GM19463 (cell line): Measurements from ENCODE around the gene NTRK3.

Experiments
- ATAC-seq: cut with Tn5 transposase; IDR thresholded peaks from one replicate; pipeline ENCODE4 v1.9.1; 2021; ENCODE audit warnings: mild to moderate bottlenecking, moderate library complexity; ENCODE audit not compliant: unreplicated experiment

NTRK3 gene

DNA sequence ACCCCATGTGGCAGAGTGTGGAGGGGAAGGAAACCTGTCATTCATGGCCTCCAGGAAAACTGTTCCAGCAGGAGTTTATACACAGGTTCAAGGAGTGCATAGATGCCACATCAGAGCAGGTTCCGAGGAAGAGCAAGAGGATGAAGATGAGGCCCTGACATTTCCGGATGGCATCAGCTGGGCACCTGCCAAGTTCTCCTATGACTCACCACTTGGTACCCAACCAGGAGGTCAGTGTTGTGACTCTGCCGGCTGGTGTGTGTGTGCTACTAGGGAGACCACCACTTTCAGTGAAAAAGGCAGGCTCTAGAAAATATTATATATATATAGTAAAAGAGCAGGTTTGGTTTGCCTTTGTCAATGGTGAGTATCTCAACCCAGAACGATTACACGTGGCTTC is 69.3 kb downstream of the NTRK3 start:
- ATAC-seq: no peak

DNA sequence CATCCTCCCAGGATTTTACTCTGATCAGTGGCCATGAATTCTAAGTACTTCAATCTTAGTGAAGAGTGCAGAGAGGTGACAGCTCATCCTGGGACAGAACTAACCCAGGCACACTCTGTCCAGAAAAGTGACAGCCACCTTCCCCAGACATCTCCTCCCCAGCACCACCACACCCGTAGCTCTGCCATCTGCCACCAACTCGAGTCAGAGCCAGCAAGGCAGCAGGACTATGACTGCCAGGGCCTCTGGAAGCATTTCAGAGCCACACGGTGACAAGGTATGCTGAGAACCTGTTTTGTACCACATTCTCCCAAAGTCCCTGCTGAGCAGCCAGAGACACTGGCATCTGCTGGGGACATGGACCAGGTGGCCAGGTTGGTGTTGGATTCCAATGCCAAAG is 71.0 kb downstream of the NTRK3 start:
- no peak for ATAC-seq

DNA sequence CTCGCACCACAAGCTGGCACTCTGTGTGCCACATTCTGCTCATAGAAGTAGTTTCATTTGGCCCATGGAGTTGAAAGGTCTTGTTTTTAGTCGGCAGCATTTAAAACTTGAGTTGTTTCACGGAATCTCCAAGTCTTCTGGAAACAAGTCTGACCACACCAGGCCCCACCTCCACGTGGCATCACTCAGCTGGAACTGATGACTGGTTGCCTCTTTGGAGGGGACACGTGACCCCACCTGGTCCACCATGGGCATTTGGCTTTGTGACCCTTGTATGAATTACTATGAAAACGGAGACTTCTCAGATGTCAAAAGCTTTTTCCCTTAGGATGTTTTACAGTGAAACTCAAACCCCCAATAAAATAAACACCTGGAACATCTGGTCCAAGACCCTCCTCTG is 74.9 kb downstream of the NTRK3 start:
- ATAC-seq: no peak

DNA sequence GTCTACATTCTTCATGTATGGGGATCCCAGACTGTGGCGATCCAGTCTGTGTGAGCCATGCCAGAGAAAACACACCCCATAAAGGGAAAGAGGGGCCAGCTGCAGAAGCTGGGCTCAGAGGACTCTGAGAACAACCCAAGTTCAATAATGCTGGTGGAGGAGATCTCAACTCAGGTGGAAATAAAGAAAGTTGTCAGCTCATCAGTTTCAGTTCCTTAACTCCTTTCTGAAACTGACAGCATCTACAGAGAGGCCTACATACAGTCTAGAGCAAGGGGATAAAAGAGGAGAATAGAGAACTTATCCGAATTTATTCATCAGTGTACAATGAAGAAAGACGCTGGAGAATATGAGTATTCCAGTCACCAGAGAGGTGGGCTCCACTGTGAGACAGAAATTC is 77.0 kb downstream of the NTRK3 start:
- ATAC-seq: peak; percentile 88

DNA sequence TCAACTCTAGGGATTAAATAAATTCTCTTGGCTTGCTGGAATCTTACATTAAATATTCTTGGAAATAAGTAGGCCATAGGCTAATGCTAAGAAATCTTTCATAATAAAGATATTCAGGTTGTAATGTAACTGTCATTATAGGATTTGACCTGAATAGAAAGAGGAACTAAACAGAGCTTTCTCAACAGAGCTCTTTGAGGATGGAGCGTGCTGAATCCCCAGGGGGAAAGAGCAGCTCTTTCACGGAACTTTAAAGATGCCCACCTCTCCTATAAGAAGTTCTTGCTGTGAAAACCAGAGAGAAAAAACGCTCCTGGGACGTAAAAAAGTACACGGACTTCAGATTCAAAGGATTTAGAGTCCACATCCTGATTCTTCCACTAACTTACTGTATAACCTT is 77.9 kb downstream of the NTRK3 start:
- ATAC-seq: no peak

DNA sequence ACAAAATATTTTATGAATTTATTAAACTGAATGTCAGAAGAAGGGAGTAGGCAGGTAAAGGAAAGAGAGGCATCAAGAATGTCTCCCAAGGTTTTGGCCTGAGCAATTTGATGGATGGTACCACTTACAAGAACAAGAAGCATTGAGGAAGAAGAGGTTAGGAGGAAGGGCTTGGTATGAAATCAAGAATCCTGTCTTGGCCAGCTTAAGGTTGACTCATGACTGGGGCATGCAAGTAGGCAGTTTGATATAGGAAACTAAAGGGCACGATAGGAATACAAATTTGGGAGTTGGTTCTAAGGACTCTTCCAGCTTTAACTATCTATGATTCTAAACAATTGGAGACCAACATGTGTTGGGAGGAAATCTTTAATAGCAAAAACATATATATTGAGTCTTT is 79.1 kb downstream of the NTRK3 start:
- no peak for ATAC-seq

DNA sequence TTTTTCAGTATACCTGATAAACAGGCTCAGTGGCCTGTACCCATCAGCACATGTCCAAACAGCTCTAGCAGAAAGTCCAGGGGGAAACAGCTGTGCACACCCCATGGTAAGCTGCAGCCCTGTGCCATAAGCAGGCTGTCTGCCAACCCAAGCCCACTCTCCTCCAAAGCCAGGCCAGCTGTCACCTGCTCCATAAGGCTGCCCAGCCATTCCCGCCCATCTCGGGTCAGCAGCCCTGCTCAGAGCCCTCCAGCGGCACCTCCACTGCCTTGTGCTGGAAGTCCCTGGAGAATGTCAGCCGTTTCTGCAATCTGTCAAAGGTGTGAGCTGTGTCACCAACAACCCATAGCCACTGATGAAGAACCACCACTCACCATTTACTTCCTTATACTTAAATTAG is 82.0 kb downstream of the NTRK3 start:
- ATAC-seq: no peak

DNA sequence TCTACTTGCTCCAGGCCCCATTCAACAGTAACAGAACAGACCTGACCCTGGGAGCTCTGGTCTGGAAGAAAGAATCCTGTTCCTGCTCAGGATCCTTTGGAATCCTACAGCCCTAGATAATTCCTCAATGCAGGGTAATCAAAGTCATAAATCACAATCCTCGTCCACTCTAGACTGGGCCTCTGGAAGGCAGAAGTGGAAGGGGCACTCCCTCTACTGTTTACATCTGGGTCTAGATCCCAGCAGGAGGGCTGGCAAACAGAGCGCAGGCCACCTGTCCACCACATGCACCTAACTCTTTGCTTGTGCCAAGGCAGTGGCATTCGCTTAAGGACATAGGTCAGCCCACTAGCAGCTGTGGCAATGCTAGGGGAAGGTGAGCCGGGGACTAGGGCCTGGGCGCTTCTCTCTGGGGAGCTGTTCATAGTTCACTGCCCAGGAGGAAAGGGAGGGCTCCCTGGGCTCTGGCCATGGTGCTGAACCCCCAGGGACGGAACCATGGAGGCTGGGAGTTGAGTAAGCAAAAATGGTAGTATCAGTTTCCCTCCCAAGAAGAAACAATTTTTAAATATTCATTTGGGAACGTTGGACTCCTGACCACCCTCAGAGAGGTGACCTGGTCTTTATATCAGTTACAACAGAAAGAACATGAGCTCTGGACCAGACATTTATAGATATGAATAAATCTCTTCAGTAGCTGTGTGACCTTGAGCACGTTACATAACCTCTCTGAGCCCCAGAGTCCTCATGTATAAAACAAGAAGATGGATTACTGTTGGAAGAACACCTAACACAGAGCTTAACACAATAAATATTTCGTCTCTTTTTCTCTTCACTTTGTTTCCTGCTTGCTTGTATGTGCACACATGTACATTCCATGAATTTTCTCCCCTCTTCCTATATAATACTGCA is 90.2 kb downstream of the NTRK3 start:
- ATAC-seq: no peak

DNA sequence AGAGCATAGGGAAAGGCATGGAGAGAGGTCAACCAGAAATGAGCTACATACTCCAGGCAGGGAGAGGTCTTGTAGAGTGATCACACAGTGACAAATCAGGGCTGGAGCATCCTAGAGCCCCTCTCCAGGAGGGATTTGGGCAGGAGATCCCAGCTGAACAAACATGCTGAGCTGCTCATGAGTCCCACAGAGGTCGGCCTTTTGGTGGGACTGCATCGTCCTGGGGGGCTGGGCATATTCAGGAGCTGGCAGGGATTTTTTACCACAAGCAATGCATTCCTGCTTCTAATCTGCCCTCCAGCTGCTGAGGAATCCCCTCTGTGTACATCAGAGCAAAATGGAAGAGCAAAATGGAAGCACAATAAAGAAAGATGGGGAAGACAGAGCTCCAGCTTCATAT is 94.9 kb downstream of the NTRK3 start:
- no peak for ATAC-seq

DNA sequence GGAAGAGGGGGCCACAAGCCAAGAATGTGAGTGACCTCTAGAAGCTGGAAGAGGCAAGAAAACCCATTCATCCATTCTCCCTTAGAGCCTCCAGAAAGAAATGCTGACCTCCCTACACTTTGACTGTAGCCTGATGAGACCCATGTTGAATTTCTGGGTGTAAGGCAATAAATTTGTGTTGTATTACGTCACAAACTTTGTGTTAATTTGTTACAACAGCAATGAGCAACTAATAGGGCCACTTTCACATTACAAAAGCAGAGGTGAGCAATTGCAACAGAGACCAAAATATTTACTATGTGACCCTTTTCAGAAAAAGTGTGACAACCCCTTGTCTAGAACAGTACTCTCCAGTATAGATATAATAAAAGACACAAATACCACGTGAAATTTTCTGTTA is 101.2 kb downstream of the NTRK3 start:
- no peak for ATAC-seq

DNA sequence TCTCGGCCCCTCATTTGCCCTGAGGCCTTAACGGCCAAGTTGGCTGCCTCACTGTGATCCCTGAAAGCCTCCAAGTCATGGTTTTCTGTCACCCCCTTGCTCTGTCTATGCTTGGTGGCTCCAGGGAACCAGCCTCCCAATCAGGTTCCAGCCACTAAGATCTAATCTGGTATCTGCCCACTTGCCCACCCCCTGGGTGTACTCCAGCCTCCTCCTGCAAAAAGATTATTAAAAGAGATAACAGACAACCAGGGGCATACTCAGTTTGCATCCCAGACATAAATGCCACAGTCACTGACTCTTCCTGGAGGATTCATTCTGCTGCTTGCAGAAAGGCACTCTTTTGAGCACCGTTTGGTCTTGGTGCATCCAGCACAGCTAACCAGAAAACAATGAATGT is 103.9 kb downstream of the NTRK3 start:
- no peak for ATAC-seq

DNA sequence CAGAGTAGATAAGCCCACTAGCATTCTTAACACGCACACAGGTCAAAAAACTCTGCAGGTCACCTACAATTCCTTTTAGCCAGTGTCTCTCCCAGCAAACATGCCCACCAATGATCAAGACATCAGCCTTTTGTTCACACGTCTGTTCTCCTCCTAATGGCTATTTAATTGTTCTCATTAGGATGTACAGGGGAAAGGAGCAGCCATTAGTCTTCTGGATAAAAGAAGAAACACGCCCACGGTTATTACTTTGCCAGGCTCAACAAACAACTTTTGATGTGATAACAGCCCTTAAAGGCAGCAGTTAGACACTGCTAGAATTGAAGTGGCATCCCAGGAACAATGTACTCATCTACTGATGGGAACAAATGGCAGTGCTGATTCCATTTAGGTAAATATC is 108.8 kb downstream of the NTRK3 start:
- ATAC-seq: no peak

DNA sequence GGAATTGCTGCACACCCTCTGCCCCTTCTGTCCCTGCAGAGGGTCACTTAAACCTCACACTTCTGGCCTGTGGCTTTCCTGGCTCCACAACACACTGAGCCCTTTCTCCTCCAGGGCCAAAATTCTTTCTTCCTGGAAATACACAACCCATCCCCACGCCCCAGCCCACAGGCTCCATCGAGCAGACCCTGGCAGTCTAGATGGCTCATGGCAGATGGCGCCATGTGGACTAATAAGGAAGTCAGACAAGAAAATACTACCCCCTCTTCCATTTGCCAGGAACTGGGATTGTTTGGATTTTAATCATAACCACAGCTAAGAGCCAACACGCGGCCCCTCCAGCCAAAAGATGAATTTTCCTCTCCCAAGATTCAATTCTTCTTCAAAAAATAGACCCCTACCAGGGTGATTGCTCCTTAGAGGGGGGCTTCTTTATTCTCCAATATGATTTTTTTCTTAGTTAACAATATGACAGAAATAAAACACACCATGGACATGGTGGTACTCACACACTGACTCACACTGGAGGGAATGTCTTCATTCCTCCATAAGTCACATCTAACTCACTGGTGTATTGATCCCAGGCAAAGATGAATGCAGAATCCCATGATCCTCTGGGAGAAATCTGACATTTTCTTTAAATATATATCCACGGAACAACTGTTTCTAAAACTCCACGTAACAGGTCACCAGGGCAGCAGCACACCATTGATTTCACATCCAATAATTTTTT is 111.5 kb downstream of the NTRK3 start:
- no peak for ATAC-seq

DNA sequence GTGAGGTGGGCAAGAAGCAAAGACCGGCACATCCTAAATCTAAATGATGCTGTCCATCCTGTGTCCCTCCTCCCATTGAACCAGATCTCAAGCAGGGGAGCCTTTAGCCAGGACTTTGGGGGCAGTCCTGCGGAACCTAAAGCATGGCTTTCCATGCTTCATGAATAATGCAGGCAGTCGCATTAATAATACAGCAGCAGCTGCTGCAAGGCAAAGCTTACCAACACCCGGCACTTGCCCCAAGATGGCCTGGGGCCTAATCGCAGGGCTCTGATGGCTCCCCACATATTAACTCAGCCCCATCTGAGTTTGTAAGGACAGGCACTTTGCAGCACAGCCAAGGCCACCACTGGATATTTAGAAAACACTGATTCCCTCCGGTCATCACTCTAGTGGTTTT is 114.4 kb downstream of the NTRK3 start:
- ATAC-seq: no peak

DNA sequence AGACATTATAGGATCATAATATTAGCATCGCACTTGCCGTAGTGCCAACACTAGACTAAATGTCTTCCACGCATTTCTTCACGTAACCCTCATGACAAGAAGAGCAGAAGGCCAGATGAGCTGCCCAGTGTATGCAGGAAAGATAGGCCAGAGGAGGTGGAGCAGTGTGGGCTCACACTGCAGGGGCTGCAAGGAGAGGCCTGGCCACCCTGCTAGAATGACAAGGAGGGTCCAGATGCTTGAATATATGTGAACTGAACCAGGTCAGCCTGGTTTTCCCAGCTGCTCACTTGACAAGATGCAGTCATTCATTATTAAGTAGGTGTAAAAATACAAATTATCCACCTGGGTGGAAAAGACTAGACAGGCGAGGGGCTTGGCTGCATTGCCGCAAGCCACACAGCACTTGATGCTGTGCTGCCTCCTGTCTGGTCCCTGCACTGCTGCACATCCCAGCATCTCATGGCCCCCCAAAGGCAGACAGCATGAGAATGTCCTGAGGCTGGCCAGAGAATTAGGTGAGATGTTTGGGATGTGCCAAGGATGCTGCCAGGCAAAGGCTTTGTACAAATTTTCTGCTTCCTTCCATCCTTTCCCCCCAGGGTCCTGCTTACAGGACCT is 115.2 kb downstream of the NTRK3 start:
- no peak for ATAC-seq

DNA sequence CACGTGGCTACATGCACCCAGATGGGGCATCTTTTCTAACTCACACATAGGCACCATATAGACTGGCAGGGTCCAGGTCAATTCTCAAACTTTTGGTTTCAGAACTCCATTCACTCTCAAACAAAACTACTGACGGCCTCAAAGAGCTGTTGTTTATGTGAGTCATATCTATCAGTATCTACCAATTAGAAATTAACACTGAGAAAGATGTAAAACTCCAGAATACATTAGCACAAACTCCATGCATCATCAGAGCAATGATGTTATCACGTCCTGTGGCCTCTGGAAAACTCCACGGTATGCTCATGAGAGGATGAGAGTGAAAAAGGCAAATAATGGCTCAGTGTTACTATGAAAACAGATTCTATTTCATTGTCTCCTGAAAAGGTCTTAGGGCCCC is 116.1 kb downstream of the NTRK3 start:
- no peak for ATAC-seq

DNA sequence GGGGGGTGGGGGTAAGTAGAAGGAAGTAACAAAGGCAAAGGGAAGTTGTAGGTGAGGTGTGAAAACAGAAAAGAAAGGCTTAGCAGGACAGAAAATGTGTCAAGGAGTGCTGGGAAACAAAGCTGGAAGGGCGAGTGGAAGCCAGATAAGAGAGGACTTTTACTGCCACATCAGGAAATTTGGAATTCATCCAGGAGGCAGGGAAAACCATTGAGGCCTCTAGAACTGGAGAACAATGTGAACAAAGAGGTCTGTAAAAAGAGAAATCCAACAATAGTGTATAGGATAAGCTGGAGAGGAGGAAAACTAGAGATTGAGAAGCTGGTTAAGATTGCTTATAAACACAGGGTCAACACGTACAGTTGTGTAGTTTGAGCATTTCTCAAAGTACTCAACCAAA is 116.6 kb downstream of the NTRK3 start:
- ATAC-seq: no peak

DNA sequence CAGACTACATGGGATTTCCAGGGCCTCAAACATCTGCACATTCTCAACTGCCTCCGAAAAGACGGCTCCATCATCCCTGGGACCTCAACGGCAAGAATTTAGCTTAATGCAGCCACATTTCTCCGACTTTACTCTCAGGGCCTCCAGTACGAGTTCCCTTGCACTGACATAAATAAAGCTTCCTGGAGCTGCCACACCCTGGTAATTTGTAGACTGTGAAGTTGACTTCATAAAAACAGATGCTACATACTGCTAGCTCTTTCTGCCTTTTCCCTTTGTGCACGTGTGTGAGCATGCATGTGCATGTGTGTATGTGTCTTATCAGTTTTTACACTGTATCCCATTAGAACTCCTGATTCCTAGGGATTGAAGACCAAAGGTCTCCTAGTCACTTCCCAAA is 122.7 kb downstream of the NTRK3 start:
- no peak for ATAC-seq

DNA sequence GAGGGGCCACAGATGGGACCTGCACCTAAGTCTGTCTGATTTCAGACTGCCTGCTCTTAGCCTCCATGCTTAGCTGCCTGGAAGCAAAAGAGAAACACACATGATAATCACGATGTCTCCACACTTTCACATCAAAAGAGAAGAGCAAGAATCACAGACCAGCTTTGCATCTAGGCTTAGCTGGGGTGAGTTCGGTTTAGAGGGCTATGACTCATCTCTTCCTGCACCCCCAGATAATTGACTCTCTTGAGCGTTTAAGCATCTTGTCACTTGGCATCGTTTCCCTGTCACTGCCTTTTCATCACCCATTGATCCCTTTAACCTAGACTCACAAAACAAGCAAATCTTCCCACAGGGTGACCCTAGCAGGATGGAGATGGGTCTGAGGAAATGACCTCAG is 124.0 kb downstream of the NTRK3 start:
- ATAC-seq: no peak

DNA sequence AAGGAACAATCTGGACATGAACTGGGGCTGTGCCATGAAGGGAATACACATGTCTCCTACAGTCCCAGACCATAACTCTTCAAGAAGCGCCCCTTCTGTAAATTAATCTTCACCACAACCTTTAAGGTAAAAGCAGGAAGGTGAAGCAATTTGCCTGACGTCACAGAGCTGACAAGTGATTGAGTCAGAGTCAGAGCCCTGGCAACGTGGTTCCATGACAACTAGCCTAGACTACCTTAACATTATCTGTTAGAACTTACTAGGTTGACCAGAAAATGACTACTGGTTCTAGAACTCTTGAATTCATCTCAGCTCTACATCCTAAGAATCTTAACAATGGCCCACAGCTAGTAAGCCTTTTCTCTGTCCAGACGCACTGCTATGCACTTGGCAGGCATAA is 124.6 kb downstream of the NTRK3 start:
- no peak for ATAC-seq

DNA sequence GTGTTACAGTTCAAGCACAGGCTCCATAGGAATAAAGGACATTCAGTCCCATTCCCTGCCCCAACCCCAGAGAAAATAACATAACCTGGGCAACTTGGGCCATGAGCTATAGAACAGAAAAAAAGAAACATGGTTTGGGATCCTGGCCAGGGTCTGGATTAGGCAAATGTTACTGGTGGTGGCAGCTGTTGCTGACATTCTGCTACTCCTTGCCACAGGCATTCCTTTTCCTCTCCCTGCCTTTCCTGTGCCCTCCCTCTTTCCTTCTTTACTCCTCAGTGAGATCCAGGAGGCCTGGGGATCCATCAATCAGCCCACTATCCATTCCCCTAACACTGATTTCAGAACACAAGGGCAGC is 129.1 kb downstream of the NTRK3 start:
- ATAC-seq: no peak
